Kidney (tissue), 14 donors: Measurements from ENCODE around the gene PPP6R2. TPM values are rescaled to one million over a fixed set of nuclear protein-coding genes. Genes with fewer than 3 reads are reported as not detected.

Source experiments
- DNase-seq, 5 donors: peaks; one replicate each; pipeline ENCODE4 v3.0.0-alpha.2; 2013 to 2020
- FAIRE-seq: peaks from 2 replicates; lab custom pipeline; 2012; peaks lifted over from hg19 to GRCh38; lab: Jason Lieb, UNC
- H3K27ac ChIP-seq, 2 donors: one replicate each; pipeline ENCODE4 v1.7.0; 2013; ENCODE audit warnings: low read depth in 2 of 2, low read length in 2 of 2, inconsistent platforms in 1 of 2
- H3K27me3 ChIP-seq: one replicate; pipeline ENCODE4 v1.7.1; 2013; ENCODE audit warnings: low read length, inconsistent platforms; ENCODE audit not compliant: control insufficient read depth, insufficient read depth
- H3K36me3 ChIP-seq, 3 donors: one replicate each; pipeline versions ENCODE4 v1.7.0 to v1.7.1; 2013; ENCODE audit warnings: low read length in 3 of 3, control low read depth in 1 of 3, inconsistent platforms in 1 of 3; ENCODE audit not compliant: insufficient read depth in 3 of 3, control insufficient read depth in 2 of 3
- H3K4me1 ChIP-seq, 3 donors: one replicate each; pipeline versions ENCODE4 v1.7.0 to v1.7.1; 2013; ENCODE audit warnings: low read length in 3 of 3, inconsistent platforms in 1 of 3, low read depth in 1 of 3; ENCODE audit not compliant: control insufficient read depth in 2 of 3, insufficient read depth in 2 of 3
- H3K4me3 ChIP-seq, 3 donors: one replicate each; pipeline versions ENCODE4 v1.7.0 to v1.8.1; 2013; ENCODE audit warnings: low read length in 3 of 3, control low read depth in 1 of 3, inconsistent platforms in 1 of 3
- H3K9ac ChIP-seq, 3 donors: one replicate each; pipeline versions ENCODE4 v1.7.0 to v1.7.1; 2013; ENCODE audit warnings: low read length in 3 of 3, control low read depth in 1 of 3, inconsistent platforms in 1 of 3
- H3K9me3 ChIP-seq, 3 donors: one replicate each; pipeline versions ENCODE4 v1.7.0 to v1.7.1; 2013; ENCODE audit warnings: low read length in 3 of 3, control low read depth in 1 of 3, inconsistent platforms in 1 of 3; ENCODE audit not compliant: control insufficient read depth in 2 of 3, insufficient read depth in 1 of 3
- CTCF ChIP-seq: IDR thresholded peaks from 3 replicates; pipeline ENCODE4 v1.5.1; 2012; ENCODE audit warnings: mild to moderate bottlenecking, moderate library complexity, borderline replicate concordance; ENCODE audit not compliant: insufficient read depth; ENCODE audit errors: extremely low read depth
- intact Hi-C: fragments of 100-400 bp; cut with DNase I; formaldehyde crosslinking; loops from one replicate; pipeline ENCODE4 v1.11.1; 2022
- polyA plus RNA-seq: library from polyadenylated mRNA; stranded (reverse); fragments of 350-450 nt; fragmentation: Illumina TruSeq; extraction: RNeasy Lipid Tissue Mini Kit (QIAGEN cat#74804); gene quantifications from one replicate; pipeline ENCODE4 v1.2.3, GENCODE V29; 2014; ENCODE audit warnings: low read depth, low replicate concordance; ENCODE audit not compliant: insufficient read depth
- total RNA-seq: library from RNA; stranded (reverse); fragmentation: NEBNext Ultra II Directional; extraction: Animal tissue kit (Norgen Biotek cat#: 25700); gene quantifications from one replicate; pipeline ENCODE4 v1.2.1, GENCODE V29; 2021
- donor health status: control.
- donor health status: control.
- donor health status: control.
- donor health status: control.
- donor health status: control.
- donor health status: DM: yes; HTN: yes; CAD: no.
- donor health status: Normal renal cell carcinoma (clear cell type).

Gene PPP6R2
- total and polyA plus RNA-seq, 2 donors from 2014 or later = 39.4 to 53.8 TPM

- no peak for DNase-seq
- Histone ChIP-seq H3K9me3 (no peaks in the 10 kb centered on the region), H3K27ac (no peak overlapping the region), H3K4me3 (no peak overlapping the region), H3K27me3 (no peaks in the 10 kb centered on the region), H3K9ac (no peak overlapping the region), H3K4me1 (no peaks in the 10 kb centered on the region), H3K36me3 (peaks cover 0 to 57% (median 25%) of the 10 kb centered on the region in 3 donors)
- intact Hi-C loops = no loop called here
- TF ChIP-seq CTCF = no peak
- no peak for FAIRE-seq
Observed at GRCh38 chr22:50464451-50464850, 121.3 kb downstream of the PPP6R2 start.

- H3K4me1 ChIP-seq = peaks cover 0 to 2% (median 0%) of the 10 kb centered on the region in 3 donors
- intact Hi-C loops = no loop called here
- H3K4me3 ChIP-seq = no peak overlapping the region
- H3K27me3 ChIP-seq = no peaks in the 10 kb centered on the region
- H3K9ac ChIP-seq = no peak overlapping the region
- no peak overlapping the region for H3K27ac ChIP-seq
- H3K36me3 ChIP-seq = peaks cover 0 to 49% (median 25%) of the 10 kb centered on the region in 3 donors
- no peak for TF ChIP-seq CTCF
- FAIRE-seq (no peak), DNase-seq (no peak)
- H3K9me3 ChIP-seq = no peaks in the 10 kb centered on the region
Observed at GRCh38 chr22:50465066-50465930, 122.2 kb downstream of the PPP6R2 start.

- Histone ChIP-seq H3K4me1 (peaks cover 0 to 14% (median 7%) of the 10 kb centered on the region in 3 donors), H3K4me3 (no peak overlapping the region), H3K9me3 (no peaks in the 10 kb centered on the region), H3K36me3 (peaks cover 0 to 41% (median 22%) of the 10 kb centered on the region in 3 donors), H3K27me3 (no peaks in the 10 kb centered on the region), H3K9ac (no peak overlapping the region), H3K27ac (no peak overlapping the region)
- intact Hi-C loops = no loop called here
- DNase-seq (no peak), FAIRE-seq (no peak)
- TF ChIP-seq CTCF = no peak
Observed at GRCh38 chr22:50467341-50467740, 124.2 kb downstream of the PPP6R2 start.
